ENCODE data around the gene DIAPH2.

GRCh38 chrX:97229318-97229717, 544.7 kb downstream of the DIAPH2 start:
- TF ChIP-seq EZH2 (IDR thresholded peaks at IDR 0.05; ENCODE audit: low read depth, unreplicated experiment), result no peak
- TF ChIP-seq CTCF (conservative IDR thresholded peaks at IDR 0.05; ENCODE audit: low read depth in 2 of 2), result no peak
- TF ChIP-seq EZH2phosphoT487 (IDR thresholded peaks at IDR 0.05; ENCODE audit: unreplicated experiment), result no peak
- TF ChIP-seq REST (IDR thresholded peaks at IDR 0.05; ENCODE audit: unreplicated experiment), result no peak
- TF ChIP-seq POLR2AphosphoS5 (IDR thresholded peaks at IDR 0.05; ENCODE audit: low read depth), result no peak
- no peak for TF ChIP-seq CREB1 (CRISPR knock-in tag; IDR thresholded peaks at IDR 0.05; ENCODE audit: low read depth)
- TF ChIP-seq ZNF331 (CRISPR knock-in tag; IDR thresholded peaks at IDR 0.05; ENCODE audit: low read depth), result no peak
- no peak for TF ChIP-seq NANOG (IDR thresholded peaks at IDR 0.05; ENCODE audit: borderline replicate concordance)
- TF ChIP-seq JUNB (IDR thresholded peaks at IDR 0.05; ENCODE audit: unreplicated experiment), result no peak
- TF ChIP-seq ETS1 (IDR thresholded peaks at IDR 0.05), result no peak
- no peak for TF ChIP-seq ZNF462 (CRISPR knock-in tag; IDR thresholded peaks at IDR 0.05)
- no peak for TF ChIP-seq ZNF114 (CRISPR knock-in tag; IDR thresholded peaks at IDR 0.05)
- TF ChIP-seq STAT1 (IDR thresholded peaks at IDR 0.05; ENCODE audit: unreplicated experiment), result no peak

All from GM23338 (cell line).